Prostate gland (tissue), 2 donors: ENCODE measurements around the gene RPL37.
"Not testable (repeated sequence)": the region's sequence is repeated elsewhere in the genome, so short reads cannot be mapped to it uniquely, and the experiment has no call there.

ENCODE experiments used
- CTCF ChIP-seq, 4 experiments: fragments of 200-600 bp in 2 of 4; fragments of 450-650 bp in 2 of 4; sonication (generic) in 2 of 4; IDR thresholded peaks; 1 replicate in 3 of 4; 2 replicates in 1 of 4; pipeline ENCODE4 v1.5.1; 2016 to 2019; ENCODE audit warnings: antibody characterized with exemption in 4 of 4, mild to moderate bottlenecking in 2 of 4, moderate library complexity in 2 of 4
- POLR2A ChIP-seq: fragments of 450-650 bp; IDR thresholded peaks from one replicate; pipeline ENCODE4 v1.6.1; 2016; ENCODE audit warnings: antibody characterized with exemption, mild to moderate bottlenecking

- TF ChIP-seq CTCF (IDR thresholded peaks at IDR 0.05); POLR2A: not testable (repeated sequence)
These were observed 46.1 kb downstream of the RPL37 start for GRCh38 chr5:40788941-40789340.
